K562 (cell line): ENCODE results near the gene ERCC1. TPM values are rescaled to one million over a fixed set of nuclear protein-coding genes. Genes with fewer than 3 reads are reported as not detected.
"Not testable (repeated sequence)": the region's sequence is repeated elsewhere in the genome, so short reads cannot be mapped to it uniquely, and the experiment has no call there.

Source experiments
- ATAC-seq: fragments of 200-7000 bp; cut with Tn5 transposase; 3 replicates; pipeline ENCODE4 v1.9.1; 2020; ENCODE audit warnings: moderate library complexity
- BruUV-seq: library from RNA; stranded (reverse); fragments of 400-500 nt; replicated peaks from 2 replicates; lab custom pipeline; 2021; lab: Mats Ljungman, UMichigan
- CTCF ChIA-PET: fragments of 300-600 bp; formaldehyde crosslinking; extraction: SDS; loops from one replicate; lab custom pipeline; 2021; ENCODE audit warnings: low intra/inter-chr PET ratio; lab: Yijun Ruan, JAX
- POLR2A ChIA-PET: fragments of 300-600, 350-650 bp; sonication (Branson Sonifier 250); formaldehyde crosslinking; extraction: SDS; loops from one replicate; lab custom pipeline; 2021; ENCODE audit warnings: antibody characterized with exemption, inconsistent platforms; lab: Yijun Ruan, JAX
- DNase-seq, 4 experiments: peaks; one replicate each; pipeline versions ENCODE4 v3.0.0 to v3.0.0-alpha.2; 2011 to 2018; ENCODE audit warnings: low spot score in 3 of 4, mixed read lengths in 3 of 4; ENCODE audit errors: extremely low read depth in 1 of 4
- FAIRE-seq: peaks from 2 replicates; lab custom pipeline; 2011; peaks lifted over from hg19 to GRCh38; lab: Jason Lieb, UNC
- H2AFZ ChIP-seq: 2 replicates; pipeline ENCODE4 v1.6.0; 2011; ENCODE audit warnings: low read depth, low read length, control low read depth, inconsistent platforms
- H3K27ac ChIP-seq: fragments of 200-600 bp; 3 replicates; pipeline ENCODE4 v1.8.0; 2011; ENCODE audit warnings: low read depth, mild to moderate bottlenecking, control low read depth, inconsistent platforms, low read length, moderate library complexity, mixed read lengths; ENCODE audit errors: extremely low read depth
- H3K27me3 ChIP-seq, 2 experiments: fragments of 300-600 bp in 1 of 2; 2 replicates in 1 of 2; 3 replicates in 1 of 2; pipeline versions ENCODE4 v1.6.0 to v1.8.0; 2011; ENCODE audit warnings: inconsistent platforms in 2 of 2, low read length in 2 of 2, mild to moderate bottlenecking in 1 of 2, mixed read lengths in 1 of 2, moderate library complexity in 1 of 2; ENCODE audit not compliant: control insufficient read depth in 2 of 2, insufficient read depth in 2 of 2
- H3K36me3 ChIP-seq: fragments of 300-600 bp; 3 replicates; pipeline ENCODE4 v1.8.0; 2011; ENCODE audit warnings: mild to moderate bottlenecking, low read length, inconsistent platforms; ENCODE audit not compliant: control insufficient read depth, insufficient read depth
- H3K4me1 ChIP-seq, 2 experiments: fragments of 200-600 bp in 1 of 2; replicated peaks in 1 of 2; 2 replicates in 1 of 2; 3 replicates in 1 of 2; pipeline versions ENCODE4 v1.5.1 to v1.8.0; 2011; ENCODE audit warnings: inconsistent platforms in 2 of 2, low read length in 2 of 2, mild to moderate bottlenecking in 1 of 2, mixed read lengths in 1 of 2, moderate library complexity in 1 of 2; ENCODE audit not compliant: control insufficient read depth in 2 of 2, insufficient read depth in 2 of 2
- H3K4me2 ChIP-seq: 2 replicates; pipeline ENCODE4 v1.6.1; 2011; ENCODE audit warnings: low read length, control low read depth, inconsistent platforms, mixed read lengths; ENCODE audit not compliant: insufficient read depth
- H3K4me3 ChIP-seq: fragments of 200-600 bp; sonication (generic), shearing (Covaris generic); 2 replicates; pipeline ENCODE4 v1.5.1; 2016; ENCODE audit warnings: control low read depth, inconsistent platforms
- H3K79me2 ChIP-seq: fragments of 200-600 bp; 3 replicates; pipeline ENCODE4 v1.8.0; 2011; ENCODE audit warnings: low read length, inconsistent platforms; ENCODE audit not compliant: control insufficient read depth, insufficient read depth
- H3K9ac ChIP-seq, 2 experiments: 2 replicates each; pipeline versions ENCODE4 v1.6.0 to v1.6.1; 2011; ENCODE audit warnings: low read depth in 2 of 2, low read length in 2 of 2, control low read depth in 1 of 2, inconsistent platforms in 1 of 2, mild to moderate bottlenecking in 1 of 2, mixed read lengths in 1 of 2; ENCODE audit not compliant: insufficient read depth in 1 of 2
- H3K9me1 ChIP-seq: one replicate; pipeline ENCODE4 v1.6.0; 2011; ENCODE audit warnings: inconsistent platforms, mild to moderate bottlenecking, low read length, moderate library complexity; ENCODE audit not compliant: control insufficient read depth, insufficient read depth
- H3K9me3 ChIP-seq: replicated peaks from 2 replicates; pipeline ENCODE4 v1.5.1; 2011; ENCODE audit warnings: low read depth, low read length, inconsistent platforms; ENCODE audit not compliant: control insufficient read depth, insufficient read depth
- H4K20me1 ChIP-seq: replicated peaks from 2 replicates; pipeline ENCODE4 v1.6.1; 2011; ENCODE audit warnings: low read length, inconsistent platforms, mixed read lengths; ENCODE audit not compliant: control insufficient read depth, insufficient read depth
- WGBS: fragments of 100-300 bp; shearing (Covaris generic); methylation state at CpG from one replicate; pipeline ENCODE4 v1.1.6; 2016; ENCODE audit warnings: low coverage, mixed read lengths; ENCODE audit not compliant: insufficient coverage; ENCODE audit errors: missing lambda C conversion rate; 5-methylcytosine and 5-hydroxymethylcytosine counted together
- in situ Hi-C: fragments of 300-500 bp; cut with MboI; formaldehyde crosslinking; loops from 4 replicates; pipeline ENCODE4 v1.15.0; 2018; ENCODE audit warnings: inconsistent platforms, mixed read lengths
- intact Hi-C: fragments of 100-400 bp; cut with micrococcal nuclease; formaldehyde crosslinking; loops from 2 replicates; pipeline ENCODE4 v1.14.2; 2022
- polyA plus RNA-seq, 8 experiments: library from polyadenylated mRNA; depleted of rRNA in 4 of 8; stranded (reverse) in 5 of 8; unstranded in 3 of 8; fragments of >200 nt; fragmentation: Nextera tagmentation in 2 of 8; fragmentation: Illumina TruSeq in 1 of 8; extraction: Ambion mirVana in 2 of 8; extraction: Trizol in 1 of 8; gene quantifications; 2 replicates each; pipeline versions ENCODE4 v1.2.1 to v1.2.3, GENCODE V29; 2011 to 2014; ENCODE audit warnings: inconsistent platforms in 1 of 8, missing spikeins in 1 of 8
- total RNA-seq, 7 experiments: library from RNA; depleted of rRNA in 6 of 7; stranded (reverse); fragments of >200 nt in 6 of 7; fragmentation: Illumina TruSeq in 2 of 7; extraction: Trizol in 2 of 7; gene quantifications; 2 replicates each; pipeline versions ENCODE4 v1.2.1 to v1.2.3, GENCODE V29; 2011 to 2021; ENCODE audit warnings: low replicate concordance in 1 of 7
- TF ChIP-seq, protein P1 (sequence below), 2 experiments: fragments of 450-650 bp; IDR thresholded peaks; 2 replicates each; pipeline ENCODE4 v1.6.1; 2016; ENCODE audit warnings: mild to moderate bottlenecking in 2 of 2, borderline replicate concordance in 1 of 2, low read depth in 1 of 2, moderate library complexity in 1 of 2

Gene ERCC1
- total and polyA plus RNA-seq, 9 of the 15 experiments (the other 6 are each of a cell fraction or from before 2014, with no cell fraction given): 9.3 to 92.6 (median 60.0) TPM

DNA sequence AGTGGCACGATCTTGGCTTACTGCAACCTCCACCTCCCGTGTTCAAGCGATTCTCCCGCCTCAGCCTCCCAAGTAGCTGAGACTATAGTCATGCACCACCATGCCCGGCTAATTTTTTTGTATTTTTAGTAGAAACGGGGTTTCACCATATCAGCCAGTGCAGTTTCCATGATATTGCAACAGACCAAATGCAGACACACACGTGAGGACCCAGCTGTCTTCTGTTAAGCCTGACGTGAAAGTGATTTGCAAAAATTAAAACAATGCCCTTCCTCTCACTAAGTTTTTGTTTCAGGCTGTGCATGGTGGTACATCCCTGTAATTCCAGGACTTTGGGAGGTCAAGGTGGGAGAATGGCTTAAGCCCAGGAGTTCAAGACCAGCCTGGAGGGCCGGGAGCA, 7.3 kb upstream of the ERCC1 start (continued):
- TF ChIP-seq, protein P1, sequence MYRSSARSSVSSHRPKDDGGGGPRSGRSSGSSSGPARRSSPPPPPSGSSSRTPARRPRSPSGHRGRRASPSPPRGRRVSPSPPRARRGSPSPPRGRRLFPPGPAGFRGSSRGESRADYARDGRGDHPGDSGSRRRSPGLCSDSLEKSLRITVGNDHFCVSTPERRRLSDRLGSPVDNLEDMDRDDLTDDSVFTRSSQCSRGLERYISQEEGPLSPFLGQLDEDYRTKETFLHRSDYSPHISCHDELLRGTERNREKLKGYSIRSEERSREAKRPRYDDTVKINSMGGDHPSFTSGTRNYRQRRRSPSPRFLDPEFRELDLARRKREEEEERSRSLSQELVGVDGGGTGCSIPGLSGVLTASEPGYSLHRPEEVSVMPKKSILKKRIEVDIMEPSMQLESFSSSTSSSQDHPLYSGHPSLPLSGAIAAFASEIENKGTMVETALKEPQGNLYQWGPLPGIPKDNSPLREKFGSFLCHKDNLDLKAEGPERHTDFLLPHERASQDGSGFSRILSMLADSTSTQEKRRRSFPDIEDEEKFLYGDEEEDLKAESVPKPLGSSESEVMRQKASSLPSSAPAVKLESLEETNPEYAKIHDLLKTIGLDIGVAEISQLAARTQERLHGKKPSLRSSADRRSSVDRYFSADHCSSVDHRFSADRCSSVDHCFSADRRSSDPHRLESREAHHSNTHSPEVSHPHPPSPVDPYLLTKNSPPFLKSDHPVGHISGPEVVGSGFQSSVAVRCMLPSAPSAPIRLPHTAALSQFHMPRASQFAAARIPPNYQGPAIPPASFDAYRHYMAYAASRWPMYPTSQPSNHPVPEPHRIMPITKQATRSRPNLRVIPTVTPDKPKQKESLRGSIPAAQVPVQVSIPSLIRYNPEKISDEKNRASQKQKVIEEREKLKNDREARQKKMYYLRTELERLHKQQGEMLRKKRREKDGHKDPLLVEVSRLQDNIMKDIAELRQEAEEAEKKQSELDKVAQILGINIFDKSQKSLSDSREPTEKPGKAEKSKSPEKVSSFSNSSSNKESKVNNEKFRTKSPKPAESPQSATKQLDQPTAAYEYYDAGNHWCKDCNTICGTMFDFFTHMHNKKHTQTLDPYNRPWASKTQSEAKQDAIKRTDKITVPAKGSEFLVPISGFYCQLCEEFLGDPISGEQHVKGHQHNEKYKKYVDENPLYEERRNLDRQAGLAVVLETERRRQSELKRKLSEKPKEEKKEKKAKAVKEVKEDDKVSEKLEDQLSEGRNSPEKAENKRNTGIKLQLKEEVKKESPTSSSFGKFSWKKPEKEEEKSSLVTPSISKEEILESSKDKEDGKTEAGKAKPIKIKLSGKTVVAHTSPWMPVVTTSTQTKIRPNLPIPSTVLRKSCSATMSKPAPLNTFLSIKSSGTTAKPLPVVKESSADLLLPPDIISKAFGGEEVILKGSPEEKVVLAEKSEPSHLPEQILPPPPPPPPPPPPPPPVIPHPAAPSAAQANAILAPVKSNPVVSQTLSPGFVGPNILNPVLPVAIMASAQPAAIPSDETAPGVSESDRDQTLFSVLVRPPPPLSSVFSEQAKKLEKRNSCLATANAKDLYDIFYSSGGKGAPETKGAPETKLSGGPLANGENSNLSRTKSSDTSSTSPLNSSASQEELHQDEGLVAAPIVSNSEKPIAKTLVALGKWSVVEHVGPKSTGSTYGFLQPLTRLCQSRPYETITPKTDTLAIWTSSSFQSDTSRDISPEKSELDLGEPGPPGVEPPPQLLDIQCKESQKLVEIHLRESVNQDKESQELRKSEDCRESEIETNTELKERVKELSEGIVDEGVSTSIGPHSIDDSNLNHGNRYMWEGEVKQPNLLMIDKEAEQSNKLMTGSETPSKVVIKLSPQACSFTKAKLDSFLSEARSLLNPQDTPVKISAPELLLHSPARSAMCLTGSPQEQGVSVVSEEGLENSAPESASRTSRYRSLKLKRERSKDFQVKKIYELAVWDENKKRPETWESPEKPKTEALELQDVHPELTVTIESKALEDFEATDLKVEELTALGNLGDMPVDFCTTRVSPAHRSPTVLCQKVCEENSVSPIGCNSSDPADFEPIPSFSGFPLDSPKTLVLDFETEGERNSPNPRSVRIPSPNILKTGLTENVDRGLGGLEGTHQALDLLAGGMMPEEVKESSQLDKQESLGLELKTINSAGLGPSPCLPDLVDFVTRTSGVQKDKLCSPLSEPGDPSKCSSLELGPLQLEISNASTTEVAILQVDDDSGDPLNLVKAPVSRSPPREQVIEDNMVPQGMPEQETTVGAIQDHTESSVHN (IDR thresholded peaks at IDR 0.05; ENCODE audit: borderline replicate concordance in 1 of 2, low read depth in 1 of 2): 0 out of 4 replicates have a peak, but pooled peaks of 1 of the 2 experiments have one; percentile 59
- TF ChIP-seq, all 486 proteins: peak for 12; not testable (repeated sequence) for 474

DNA sequence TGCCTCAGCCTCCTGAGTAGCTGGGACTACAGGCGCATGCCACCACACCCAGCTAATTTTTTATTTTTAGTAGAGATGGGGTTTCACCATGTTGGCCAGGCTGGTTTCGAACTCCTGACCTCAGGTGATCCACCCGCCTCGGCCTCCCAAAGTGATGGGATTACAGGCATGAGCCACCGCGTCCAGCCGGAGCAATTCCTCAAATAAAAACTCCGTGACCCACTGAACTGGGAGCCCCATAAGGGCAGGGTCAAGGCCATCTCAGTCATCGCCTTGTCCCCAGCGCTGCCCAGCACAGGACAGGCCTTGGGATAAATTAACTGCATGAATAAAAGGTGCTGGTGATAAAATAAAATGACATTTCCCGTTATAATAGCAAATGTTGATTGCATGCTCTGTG, 6.2 kb upstream of the ERCC1 start:
- ChIA-PET POLR2A (interaction anchor here (0.7 to 2.8 kb wide), 5 partner anchors 10 to 48 kb away, joined by 3 to 12 read pairs (median 6); no protein-coding TSS in a partner anchor), CTCF (interaction anchor here (4.9 kb wide), 1 partner anchor 49 kb away, joined by 85 read pairs; no protein-coding TSS in a partner anchor)
- peaks cover 12 to 26% of the 10 kb centered on the region in 2 experiments; a peak in 4 of 5 replicates for H3K4me1 ChIP-seq
- DNase-seq, H3K27me3 ChIP-seq, H4K20me1 ChIP-seq, H3K4me2 ChIP-seq, H3K9me3 ChIP-seq, H3K36me3 ChIP-seq, in situ Hi-C loops, ATAC-seq, FAIRE-seq, BruUV-seq, H3K9ac ChIP-seq, H2AFZ ChIP-seq, H3K79me2 ChIP-seq, H3K4me3 ChIP-seq, H3K9me1 ChIP-seq, H3K27ac ChIP-seq: not testable (repeated sequence)
- intact Hi-C loops: loop anchor here (5.0 kb wide), 1 partner anchor 127 kb away; no protein-coding TSS in a partner anchor
- WGBS: 74% methylated on average over 10 of the region's 11 CpGs
